H1 (cell line): ENCODE results near the gene TTC28. TPM values are rescaled to one million over a fixed set of nuclear protein-coding genes. Genes with fewer than 3 reads are reported as not detected.

Experiments used
- CTCF ChIA-PET: fragments of 300-600 bp; sonication (Branson Sonifier 250); formaldehyde crosslinking; loops from one replicate; lab custom pipeline; 2021; ENCODE audit not compliant: partially characterized antibody; lab: Charles Lee
- POLR2A ChIA-PET: fragments of 300-600 bp; sonication (Branson Sonifier 250); formaldehyde crosslinking; loops from one replicate; lab custom pipeline; 2021; ENCODE audit warnings: inconsistent platforms; ENCODE audit not compliant: partially characterized antibody; lab: Charles Lee
- DNase-seq, 2 experiments: peaks; one replicate each; pipeline versions ENCODE4 v3.0.0 to v3.0.0-alpha.2; 2010 to 2022; ENCODE audit warnings: low spot score in 2 of 2, low read depth in 1 of 2, mixed read lengths in 1 of 2
- FAIRE-seq: peaks from 2 replicates; lab custom pipeline; 2011; peaks lifted over from hg19 to GRCh38; lab: Jason Lieb, UNC
- H2AFZ ChIP-seq: 2 replicates; pipeline ENCODE4 v1.8.1; 2012; ENCODE audit warnings: low read length, inconsistent platforms
- H2AK5ac ChIP-seq: 2 replicates; pipeline ENCODE4 v1.6.1; 2013; ENCODE audit warnings: low read depth, low read length
- H2BK120ac ChIP-seq: replicated peaks from 2 replicates; pipeline ENCODE3; 2013; ENCODE audit warnings: low read depth, low read length, inconsistent platforms
- H2BK12ac ChIP-seq: 2 replicates; pipeline ENCODE4 v1.6.1; 2013; ENCODE audit warnings: low read depth, low read length
- H2BK15ac ChIP-seq: 2 replicates; pipeline ENCODE4 v1.6.1; 2013; ENCODE audit warnings: low read length
- H2BK20ac ChIP-seq: 2 replicates; pipeline ENCODE4 v1.6.1; 2013; ENCODE audit warnings: low read length
- H2BK5ac ChIP-seq: 2 replicates; pipeline ENCODE4 v1.6.1; 2013; ENCODE audit warnings: low read depth, low read length
- H3K14ac ChIP-seq: 2 replicates; pipeline ENCODE4 v1.6.1; 2013; ENCODE audit warnings: inconsistent platforms; ENCODE audit not compliant: insufficient read length
- H3K18ac ChIP-seq: 2 replicates; pipeline ENCODE4 v1.6.1; 2013; ENCODE audit warnings: low read length; ENCODE audit errors: extremely low read depth
- H3K23ac ChIP-seq: 2 replicates; pipeline ENCODE4 v1.6.1; 2013; ENCODE audit warnings: inconsistent platforms; ENCODE audit not compliant: insufficient read length
- H3K23me2 ChIP-seq: 2 replicates; pipeline ENCODE4 v1.6.1; 2013; ENCODE audit warnings: low read depth, low read length
- H3K27ac ChIP-seq: 2 replicates; pipeline ENCODE4 v1.6.1; 2011; ENCODE audit warnings: low read depth, low read length, inconsistent platforms
- H3K27me3 ChIP-seq, 4 experiments: replicated peaks in 1 of 4; 1 replicate in 1 of 4; 2 replicates in 3 of 4; pipeline versions ENCODE4 v1.6.1 to v1.8.1; 2011 to 2013; ENCODE audit warnings: low read length in 3 of 4, mild to moderate bottlenecking in 3 of 4, inconsistent platforms in 2 of 4, mixed read lengths in 2 of 4, moderate library complexity in 1 of 4; ENCODE audit not compliant: control insufficient read depth in 3 of 4, insufficient read depth in 3 of 4; ENCODE audit errors: extremely low read depth in 1 of 4
- H3K36me3 ChIP-seq, 4 experiments: 2 replicates each; pipeline versions ENCODE4 v1.6.1 to v1.8.1; 2011 to 2013; ENCODE audit warnings: mild to moderate bottlenecking in 4 of 4, low read length in 3 of 4, moderate library complexity in 2 of 4, control low read depth in 1 of 4, inconsistent platforms in 1 of 4; ENCODE audit not compliant: insufficient read depth in 4 of 4, control insufficient read depth in 2 of 4
- H3K4ac ChIP-seq: replicated peaks from 2 replicates; pipeline ENCODE3; 2013; ENCODE audit warnings: low read length, low read depth, mixed read lengths, inconsistent platforms; ENCODE audit not compliant: insufficient read length
- H3K4me1 ChIP-seq, 4 experiments: replicated peaks in 1 of 4; 1 replicate in 1 of 4; 2 replicates in 3 of 4; pipeline versions ENCODE4 v1.6.1 to v1.8.1; 2011 to 2013; ENCODE audit warnings: low read length in 3 of 4, inconsistent platforms in 2 of 4, mixed read lengths in 1 of 4; ENCODE audit not compliant: insufficient read depth in 4 of 4, control insufficient read depth in 3 of 4
- H3K4me2 ChIP-seq, 2 experiments: 2 replicates each; pipeline versions ENCODE4 v1.6.1 to v1.8.1; 2011 to 2013; ENCODE audit warnings: low read depth in 2 of 2, low read length in 2 of 2, control low read depth in 1 of 2, inconsistent platforms in 1 of 2, mild to moderate bottlenecking in 1 of 2; ENCODE audit not compliant: insufficient read depth in 1 of 2
- H3K4me3 ChIP-seq, 4 experiments: fragments of 200-600, 300-600 bp in 1 of 4; sonication (generic), shearing (Covaris generic), sonication (Bioruptor Twin) in 1 of 4; 2 replicates each; pipeline versions ENCODE4 v1.5.1 to v1.8.1; 2011 to 2016; ENCODE audit warnings: low read length in 4 of 4, low read depth in 3 of 4, control low read depth in 2 of 4, inconsistent platforms in 2 of 4, mild to moderate bottlenecking in 2 of 4, mixed read lengths in 1 of 4, moderate library complexity in 1 of 4; ENCODE audit not compliant: insufficient read depth in 2 of 4; ENCODE audit errors: extremely low read depth in 1 of 4
- H3K56ac ChIP-seq: replicated peaks from 2 replicates; pipeline ENCODE3; 2013; ENCODE audit warnings: low read depth, mild to moderate bottlenecking, mixed read lengths, low read length, inconsistent platforms; ENCODE audit not compliant: insufficient read length
- H3K79me1 ChIP-seq: 2 replicates; pipeline ENCODE4 v1.6.1; 2013; ENCODE audit warnings: low read depth, low read length, control low read depth
- H3K79me2 ChIP-seq, 2 experiments: 2 replicates each; pipeline versions ENCODE4 v1.6.1 to v1.8.1; 2012 to 2013; ENCODE audit warnings: low read length in 2 of 2, mild to moderate bottlenecking in 2 of 2, inconsistent platforms in 1 of 2; ENCODE audit not compliant: insufficient read depth in 2 of 2, control insufficient read depth in 1 of 2
- H3K9ac ChIP-seq, 4 experiments: replicated peaks in 1 of 4; 1 replicate in 1 of 4; 2 replicates in 3 of 4; pipeline versions ENCODE4 v1.6.1 to v1.8.1; 2011 to 2013; ENCODE audit warnings: low read depth in 3 of 4, low read length in 3 of 4, control low read depth in 2 of 4, mild to moderate bottlenecking in 2 of 4, moderate library complexity in 2 of 4, inconsistent platforms in 1 of 4; ENCODE audit errors: extremely low read depth in 1 of 4
- H3K9me3 ChIP-seq, 2 experiments: 2 replicates each; pipeline versions ENCODE4 v1.6.1 to v1.8.1; 2012 to 2013; ENCODE audit warnings: mild to moderate bottlenecking in 2 of 2, moderate library complexity in 2 of 2, control low read depth in 1 of 2, inconsistent platforms in 1 of 2, low read depth in 1 of 2, low read length in 1 of 2, mixed read lengths in 1 of 2; ENCODE audit not compliant: insufficient read depth in 2 of 2
- H4K20me1 ChIP-seq, 2 experiments: replicated peaks in 1 of 2; 2 replicates each; pipeline versions ENCODE3 to v1.8.1; 2011 to 2013; ENCODE audit warnings: inconsistent platforms in 2 of 2, low read length in 2 of 2, mild to moderate bottlenecking in 1 of 2; ENCODE audit not compliant: insufficient read depth in 2 of 2, control insufficient read depth in 1 of 2
- H4K5ac ChIP-seq: 2 replicates; pipeline ENCODE4 v1.6.1; 2013; ENCODE audit warnings: low read length, low read depth, mixed read lengths, inconsistent platforms; ENCODE audit not compliant: insufficient read length
- H4K8ac ChIP-seq: 2 replicates; pipeline ENCODE4 v1.8.0; 2013; ENCODE audit warnings: mild to moderate bottlenecking, moderate library complexity, low read length, inconsistent platforms; ENCODE audit not compliant: insufficient read depth; ENCODE audit errors: extremely low read depth
- H4K91ac ChIP-seq: replicated peaks from 2 replicates; pipeline ENCODE3; 2013; ENCODE audit warnings: low read length, mixed read lengths, inconsistent platforms; ENCODE audit not compliant: insufficient read length
- JUN ChIP-seq: IDR thresholded peaks from 2 replicates; pipeline ENCODE4 v1.6.1; 2011; ENCODE audit warnings: low read depth, mild to moderate bottlenecking, improper control_type of control experiment, low read length
- KDM4A ChIP-seq: IDR thresholded peaks from one replicate; pipeline ENCODE4 v1.7.1; 2012; ENCODE audit warnings: low read depth, mild to moderate bottlenecking, moderate library complexity, low read length, inconsistent platforms; ENCODE audit not compliant: severe bottlenecking
- PHF8 ChIP-seq: fragments of 200-600 bp; sonication (generic); conservative IDR thresholded peaks from 2 replicates; pipeline ENCODE4 v1.7.1; 2012; ENCODE audit warnings: low read depth, mild to moderate bottlenecking, inconsistent platforms, low read length, moderate library complexity
- WGBS, 2 experiments: shearing (Covaris generic) in 1 of 2; methylation state at CpG; one replicate each; pipeline versions ENCODE4 v1.1.6 to v1.1.7; 2013 to 2015; ENCODE audit warnings: low lambda C conversion rate in 2 of 2, mixed read lengths in 2 of 2, inconsistent platforms in 1 of 2, low coverage in 1 of 2, missing lambda C conversion rate in 1 of 2; ENCODE audit not compliant: insufficient replicate concordance in 2 of 2, insufficient coverage in 1 of 2, insufficient read length in 1 of 2; ENCODE audit errors: extremely low coverage in 1 of 2, missing lambda C conversion rate in 1 of 2; 5-methylcytosine and 5-hydroxymethylcytosine counted together
- polyA plus RNA-seq, 7 experiments: library from polyadenylated mRNA; depleted of rRNA in 3 of 7; stranded (reverse) in 5 of 7; unstranded in 2 of 7; fragments of >200 nt in 5 of 7; fragments of 200-250 nt in 2 of 7; gene quantifications; 1 replicate in 5 of 7; 2 replicates in 1 of 7; 4 replicates in 1 of 7; pipeline versions ENCODE4 v1.2.1 to v1.2.3, GENCODE V29; 2011 to 2013; ENCODE audit warnings: missing spikeins in 2 of 7, mixed read lengths in 2 of 7
- total RNA-seq: library from RNA; stranded (reverse); fragmentation: NEBNext Ultra II Directional; extraction: Animal tissue kit (Norgen Biotek cat#: 25700); gene quantifications from 2 replicates; pipeline ENCODE4 v1.2.1, GENCODE V29; 2021

TTC28 gene
- total and polyA plus RNA-seq, 2 of the 8 experiments (the other 6 are each of a cell fraction or from before 2014, with no cell fraction given) = 2.6 to 12.6 TPM

DNA sequence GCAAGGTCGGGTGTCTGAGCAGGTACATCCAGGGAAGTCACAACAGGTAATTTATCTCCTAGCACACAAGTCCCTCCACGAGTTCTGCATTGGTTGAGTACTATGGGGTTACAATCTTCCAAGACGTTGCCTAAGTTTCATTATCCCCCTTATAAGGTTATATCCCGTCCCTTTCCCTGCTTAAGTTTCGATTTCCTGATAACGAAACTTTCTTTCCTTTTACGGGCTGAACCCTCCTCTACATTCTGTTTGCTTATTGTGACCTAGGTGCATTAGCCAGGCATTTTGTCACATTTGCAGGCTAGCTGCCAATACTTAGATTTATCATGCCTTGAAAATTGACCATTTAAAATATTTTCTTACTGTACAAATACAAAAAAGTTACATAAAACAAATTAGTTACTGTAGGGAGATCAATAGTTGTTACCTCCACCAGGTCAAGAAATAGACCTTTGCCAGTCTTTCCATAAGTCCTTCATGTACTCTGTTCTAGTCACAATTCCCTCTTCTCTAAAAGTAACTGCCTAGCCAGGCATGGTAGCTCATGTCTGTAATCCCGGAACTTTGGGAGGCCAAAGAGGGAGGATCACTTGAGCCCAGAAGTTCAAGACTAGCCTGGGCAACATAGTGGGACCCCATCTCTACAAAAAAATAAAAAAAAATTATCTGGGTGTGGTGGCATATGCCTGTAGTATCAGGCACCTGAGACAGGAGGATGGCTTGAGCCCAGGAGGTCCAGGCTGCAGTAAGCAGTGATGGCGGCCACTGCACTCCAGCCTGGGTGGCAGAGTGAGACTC, 746.3 kb downstream of the TTC28 start:
- H3K9ac ChIP-seq = no peak overlapping the region
- H2AFZ ChIP-seq = no peak overlapping the region
- no peaks in the 10 kb centered on the region for H3K36me3 ChIP-seq
- H3K18ac ChIP-seq = no peak overlapping the region
- H3K79me2 ChIP-seq = no peaks in the 10 kb centered on the region
- no peaks in the 10 kb centered on the region for H3K27me3 ChIP-seq
- WGBS, 2 experiments = 85% methylated on average over 9 of the region's 9 CpGs; no CpG with 5 or more reads in 1 of the 2 experiments
- no peaks in the 10 kb centered on the region for H3K79me1 ChIP-seq
- no peak overlapping the region for H3K14ac ChIP-seq
- H3K4ac ChIP-seq = no peak overlapping the region
- H3K4me2 ChIP-seq = no peak overlapping the region
- H4K5ac ChIP-seq = no peak overlapping the region
- FAIRE-seq = no peak
- POLR2A ChIA-PET = interaction anchor here (1.5 kb wide), 1 partner anchor 14 kb away, joined by 4 read pairs; no protein-coding TSS in a partner anchor
- CTCF ChIA-PET = interaction anchor here (1.0 to 1.7 kb wide), 3 partner anchors 14 to 57 kb away, joined by 3 to 4 read pairs (median 3); partner anchors contain the start of gene PITPNB
- no peak overlapping the region for H3K4me3 ChIP-seq
- H3K9me3 ChIP-seq = no peaks in the 10 kb centered on the region; a peak in 1 of 4 replicates
- no peak overlapping the region for H2BK5ac ChIP-seq
- no peak overlapping the region for H4K91ac ChIP-seq
- H3K27ac ChIP-seq = no peak overlapping the region
- TF ChIP-seq KDM4A = no peak
- TF ChIP-seq PHF8 = no peak
- TF ChIP-seq JUN = no peak
- TF ChIP-seq, all 59 proteins: peak for 0
- no peak for DNase-seq
- Histone ChIP-seq H2BK12ac (no peak overlapping the region), H3K56ac (no peak overlapping the region), H3K23ac (no peak overlapping the region), H2BK20ac (no peak overlapping the region), H3K23me2 (no peaks in the 10 kb centered on the region; the same call in 1 of the 2 replicates), H2BK15ac (no peak overlapping the region), H4K20me1 (no peaks in the 10 kb centered on the region), H3K4me1 (peaks cover 0 to 6% (median 3%) of the 10 kb centered on the region in 4 experiments; a peak in 4 of 7 replicates), H2BK120ac (no peak overlapping the region), H2AK5ac (no peak overlapping the region), H4K8ac (no peak overlapping the region)
